NT2/D1 (cell line): ENCODE results near the gene CMC1.

Experiments
- SUZ12 ChIP-seq: IDR thresholded peaks from 2 replicates; pipeline ENCODE4 v1.6.1; 2011; ENCODE audit not compliant: insufficient read length, insufficient read depth; ENCODE audit errors: extremely low read depth
- YY1 ChIP-seq: IDR thresholded peaks from 2 replicates; pipeline ENCODE4 v1.6.1; 2011; ENCODE audit not compliant: insufficient read length, insufficient read depth
- ZNF274 ChIP-seq: IDR thresholded peaks from 2 replicates; pipeline ENCODE4 v1.6.1; 2011; ENCODE audit warnings: mild to moderate bottlenecking, low read depth, low read length

DNA sequence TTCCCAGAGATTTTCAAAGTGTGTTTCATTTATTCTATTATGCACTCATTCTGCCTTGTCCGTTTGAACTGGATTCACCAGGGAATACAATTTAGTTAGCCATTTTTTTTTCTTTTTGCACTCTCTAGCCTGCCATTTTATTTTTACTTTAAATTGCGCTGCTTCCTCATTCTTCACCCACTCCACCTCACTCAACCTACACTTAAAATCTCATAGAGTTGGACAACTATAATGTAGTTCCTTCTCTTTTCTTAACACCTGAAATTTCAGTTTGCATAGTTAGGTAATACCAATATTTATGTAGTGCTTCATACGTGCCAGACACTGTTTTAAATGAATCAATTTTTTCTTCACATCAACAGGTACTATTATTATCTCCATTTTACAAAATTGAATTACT is 42.4 kb upstream of the CMC1 start:
- TF ChIP-seq YY1 = no peak
- TF ChIP-seq ZNF274 = no peak
- TF ChIP-seq SUZ12 = no peak
